Neural progenitor cell (in vitro differentiated cells): ENCODE results near the gene SLC3A2.

Source experiments
- EZH2 ChIP-seq: fragments of 200-600 bp; sonication (generic); IDR thresholded peaks from 2 replicates; pipeline ENCODE4 v1.6.1; 2017; ENCODE audit warnings: antibody characterized with exemption, mild to moderate bottlenecking, moderate library complexity
- EZH2phosphoT487 ChIP-seq: fragments of 200-600 bp; sonication (generic); IDR thresholded peaks from 2 replicates; pipeline ENCODE4 v1.6.1; 2017; ENCODE audit warnings: antibody characterized with exemption
- TF ChIP-seq, protein P1 (sequence below): fragments of 200-600 bp; sonication (generic); IDR thresholded peaks from 2 replicates; pipeline ENCODE4 v1.5.1; 2017; ENCODE audit warnings: antibody characterized with exemption, mild to moderate bottlenecking

DNA sequence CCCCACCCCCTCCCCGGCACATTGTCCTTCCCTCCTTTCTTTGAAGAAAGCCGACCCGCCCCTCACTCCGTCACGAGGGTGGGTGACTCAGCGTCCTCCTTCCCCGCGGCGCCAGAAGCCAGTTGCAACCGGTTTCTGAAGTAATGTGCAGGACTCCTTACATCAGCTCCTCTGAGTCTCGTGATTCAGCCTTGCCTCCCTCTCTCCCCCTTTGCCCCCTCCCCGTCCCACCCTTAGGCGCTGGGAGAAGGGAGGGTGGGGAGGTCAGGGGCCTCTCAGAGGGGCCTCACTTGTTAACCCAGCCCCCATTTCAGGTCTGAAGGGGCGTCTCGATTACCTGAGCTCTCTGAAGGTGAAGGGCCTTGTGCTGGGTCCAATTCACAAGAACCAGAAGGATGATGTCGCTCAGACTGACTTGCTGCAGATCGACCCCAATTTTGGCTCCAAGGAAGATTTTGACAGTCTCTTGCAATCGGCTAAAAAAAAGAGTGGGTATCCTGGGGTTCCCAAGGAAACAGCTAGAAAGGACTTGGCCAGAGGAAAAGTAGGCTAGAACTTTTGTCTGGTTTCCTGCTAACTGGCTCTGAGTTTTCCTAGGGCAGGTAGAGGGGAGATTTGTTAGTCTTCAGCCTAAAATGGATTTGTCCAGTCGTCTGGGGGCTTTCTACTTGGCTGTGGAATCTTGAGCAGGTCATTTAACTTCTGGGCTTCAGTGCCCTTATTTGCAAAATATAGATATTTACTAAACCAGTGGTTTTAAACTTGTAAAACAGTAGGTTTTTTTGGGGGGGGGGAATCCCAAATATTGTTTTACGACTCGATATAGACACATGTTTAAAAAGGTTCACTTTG lies 1.1 kb downstream of the SLC3A2 start:
- TF ChIP-seq, protein P1, sequence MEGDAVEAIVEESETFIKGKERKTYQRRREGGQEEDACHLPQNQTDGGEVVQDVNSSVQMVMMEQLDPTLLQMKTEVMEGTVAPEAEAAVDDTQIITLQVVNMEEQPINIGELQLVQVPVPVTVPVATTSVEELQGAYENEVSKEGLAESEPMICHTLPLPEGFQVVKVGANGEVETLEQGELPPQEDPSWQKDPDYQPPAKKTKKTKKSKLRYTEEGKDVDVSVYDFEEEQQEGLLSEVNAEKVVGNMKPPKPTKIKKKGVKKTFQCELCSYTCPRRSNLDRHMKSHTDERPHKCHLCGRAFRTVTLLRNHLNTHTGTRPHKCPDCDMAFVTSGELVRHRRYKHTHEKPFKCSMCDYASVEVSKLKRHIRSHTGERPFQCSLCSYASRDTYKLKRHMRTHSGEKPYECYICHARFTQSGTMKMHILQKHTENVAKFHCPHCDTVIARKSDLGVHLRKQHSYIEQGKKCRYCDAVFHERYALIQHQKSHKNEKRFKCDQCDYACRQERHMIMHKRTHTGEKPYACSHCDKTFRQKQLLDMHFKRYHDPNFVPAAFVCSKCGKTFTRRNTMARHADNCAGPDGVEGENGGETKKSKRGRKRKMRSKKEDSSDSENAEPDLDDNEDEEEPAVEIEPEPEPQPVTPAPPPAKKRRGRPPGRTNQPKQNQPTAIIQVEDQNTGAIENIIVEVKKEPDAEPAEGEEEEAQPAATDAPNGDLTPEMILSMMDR: no peak
- TF ChIP-seq EZH2: no peak
- no peak for TF ChIP-seq EZH2phosphoT487
